Limb (tissue), 2 donors: Measurements from ENCODE around the gene IL23R.

Source experiments
- DNase-seq, 2 donors: peaks; one replicate each; pipeline ENCODE4 v3.0.0-alpha.2; 2016; ENCODE audit errors: extremely low spot score in 2 of 2

The IL23R gene

DNA sequence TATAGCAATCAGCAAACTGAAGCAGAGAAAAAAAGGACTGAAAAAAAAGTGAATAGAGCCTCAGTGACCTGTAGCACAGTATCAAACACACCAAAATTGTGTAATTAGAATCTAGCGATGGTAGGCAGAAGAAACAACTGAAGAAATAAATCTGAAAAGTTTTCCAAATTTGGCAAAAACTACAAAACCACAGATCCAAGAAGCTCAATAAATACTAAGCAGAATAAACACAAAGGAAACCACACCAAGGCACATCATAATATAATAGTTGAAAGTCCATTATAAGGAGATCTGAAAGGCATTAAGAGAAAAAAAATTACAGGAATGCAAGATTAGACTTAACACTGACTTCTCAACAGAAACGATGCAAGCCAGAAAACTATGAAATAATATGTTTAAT is 134.3 kb downstream of the IL23R start:
- no peak for DNase-seq

DNA sequence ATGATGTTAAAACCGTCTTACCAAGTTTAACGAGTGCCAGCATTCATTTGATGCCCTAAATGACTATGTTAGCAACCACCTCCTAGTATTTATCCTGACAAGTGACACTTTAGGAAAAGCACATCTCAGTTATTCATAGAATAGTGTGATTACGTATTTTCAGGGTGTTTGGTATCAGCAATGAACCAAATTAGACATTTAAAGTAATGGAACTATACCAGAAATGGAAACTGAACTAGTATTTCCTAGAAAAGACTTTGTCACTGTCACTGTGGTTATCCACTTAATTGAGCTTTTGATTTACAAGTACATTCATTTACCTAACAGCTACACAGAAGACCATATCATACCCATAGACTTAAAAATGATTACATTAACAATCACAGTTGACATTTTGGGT is 137.8 kb downstream of the IL23R start:
- DNase-seq: no peak

DNA sequence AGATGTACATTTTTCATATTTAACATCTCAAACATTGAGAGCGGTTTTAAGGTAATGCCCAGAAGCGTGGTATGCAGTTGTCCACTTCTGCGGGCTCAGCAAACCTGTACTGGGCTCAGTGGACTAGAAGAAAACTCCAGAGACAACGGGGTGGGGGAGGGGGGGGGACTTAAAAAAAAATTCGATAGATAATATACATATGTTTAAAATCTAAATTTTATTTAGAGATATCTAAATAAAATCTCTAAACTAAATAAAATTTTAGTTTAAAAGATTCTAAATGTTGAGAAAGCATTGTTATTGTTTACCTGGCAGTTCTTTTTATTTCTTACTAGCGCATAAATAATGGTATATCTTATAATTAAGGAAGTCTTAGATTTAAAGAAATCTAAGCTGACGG is 140.3 kb downstream of the IL23R start:
- DNase-seq: no peak

DNA sequence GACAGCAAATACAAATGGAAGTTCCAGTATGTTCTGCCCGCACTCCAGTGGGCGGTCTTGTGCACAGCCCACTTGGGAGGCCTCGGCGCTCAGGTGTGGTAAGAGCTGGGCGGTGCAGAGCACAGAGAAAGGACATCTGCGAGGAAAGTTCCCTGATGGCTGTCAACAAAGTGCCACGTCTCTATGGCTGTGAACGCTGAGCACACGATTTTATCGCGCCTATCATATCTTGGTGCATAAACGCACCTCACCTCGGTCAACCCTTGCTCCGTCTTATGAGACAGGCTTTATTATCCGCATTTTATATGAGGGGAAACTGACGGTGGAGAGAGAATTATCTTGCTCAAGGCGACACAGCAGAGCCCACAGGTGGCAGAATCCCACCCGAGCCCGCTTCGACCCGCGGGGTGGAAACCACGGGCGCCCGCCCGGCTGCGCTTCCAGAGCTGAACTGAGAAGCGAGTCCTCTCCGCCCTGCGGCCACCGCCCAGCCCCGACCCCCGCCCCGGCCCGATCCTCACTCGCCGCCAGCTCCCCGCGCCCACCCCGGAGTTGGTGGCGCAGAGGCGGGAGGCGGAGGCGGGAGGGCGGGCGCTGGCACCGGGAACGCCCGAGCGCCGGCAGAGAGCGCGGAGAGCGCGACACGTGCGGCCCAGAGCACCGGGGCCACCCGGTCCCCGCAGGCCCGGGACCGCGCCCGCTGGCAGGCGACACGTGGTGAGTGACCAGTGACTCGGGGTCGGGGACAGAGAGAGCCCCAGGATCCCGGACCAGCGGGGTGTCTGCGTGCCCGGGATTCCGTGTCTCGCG is 141.2 kb downstream of the IL23R start, which contains the start of gene IL12RB2:
Gene IL12RB2 (plus strand): TSS at position 623 of the 810 bp plus-strand sequence. CDS start 12,496 bp downstream, outside the sequence.
- peak in 1 of 2 donors; percentile 52 for DNase-seq

DNA sequence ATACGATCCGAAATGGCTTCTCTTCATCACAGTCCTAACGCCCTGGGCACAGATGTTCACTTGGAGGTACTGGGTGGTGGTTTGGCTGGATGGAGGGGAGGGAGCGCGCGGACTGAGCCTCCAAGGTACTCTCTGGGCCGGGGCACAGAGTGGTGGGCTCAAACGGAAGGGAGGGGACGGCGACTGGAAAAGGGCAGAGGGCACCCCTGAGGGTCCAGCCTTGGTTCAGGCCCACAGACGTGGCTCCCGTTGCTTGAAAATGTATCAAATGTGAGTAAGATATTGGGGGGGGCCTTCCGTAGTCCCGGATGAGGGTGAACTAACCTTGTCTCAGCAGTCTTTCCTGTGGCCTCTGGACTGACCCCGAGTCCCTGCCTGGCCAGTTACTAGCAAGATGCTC is 141.9 kb downstream of the IL23R start:
- peak in 1 of 2 donors; percentile 33 for DNase-seq
